ENCODE measurements around the gene TMEM215.

DNA sequence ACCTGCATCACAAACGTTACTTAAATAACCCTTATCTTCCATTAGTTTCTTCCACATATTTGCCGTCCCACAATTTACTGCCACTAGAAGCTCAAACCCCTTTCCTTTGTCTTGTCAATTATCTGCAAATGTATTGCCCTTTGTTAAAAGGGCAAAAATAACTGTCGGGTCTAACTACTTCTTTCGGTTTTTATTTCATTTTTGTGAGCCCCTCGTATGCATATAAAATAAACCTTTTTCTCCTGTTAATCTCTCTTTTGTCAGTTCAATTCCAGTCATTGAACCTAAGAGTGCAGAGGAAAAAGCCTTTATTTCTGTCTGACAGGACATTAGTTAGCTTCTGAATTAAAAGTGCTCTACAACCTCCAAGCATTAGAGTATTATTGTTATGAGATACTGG lies 45.5 kb downstream of the TMEM215 start:
- no peak for TF ChIP-seq POLR2A (IDR thresholded peaks at IDR 0.05)
- TF ChIP-seq, protein P1, sequence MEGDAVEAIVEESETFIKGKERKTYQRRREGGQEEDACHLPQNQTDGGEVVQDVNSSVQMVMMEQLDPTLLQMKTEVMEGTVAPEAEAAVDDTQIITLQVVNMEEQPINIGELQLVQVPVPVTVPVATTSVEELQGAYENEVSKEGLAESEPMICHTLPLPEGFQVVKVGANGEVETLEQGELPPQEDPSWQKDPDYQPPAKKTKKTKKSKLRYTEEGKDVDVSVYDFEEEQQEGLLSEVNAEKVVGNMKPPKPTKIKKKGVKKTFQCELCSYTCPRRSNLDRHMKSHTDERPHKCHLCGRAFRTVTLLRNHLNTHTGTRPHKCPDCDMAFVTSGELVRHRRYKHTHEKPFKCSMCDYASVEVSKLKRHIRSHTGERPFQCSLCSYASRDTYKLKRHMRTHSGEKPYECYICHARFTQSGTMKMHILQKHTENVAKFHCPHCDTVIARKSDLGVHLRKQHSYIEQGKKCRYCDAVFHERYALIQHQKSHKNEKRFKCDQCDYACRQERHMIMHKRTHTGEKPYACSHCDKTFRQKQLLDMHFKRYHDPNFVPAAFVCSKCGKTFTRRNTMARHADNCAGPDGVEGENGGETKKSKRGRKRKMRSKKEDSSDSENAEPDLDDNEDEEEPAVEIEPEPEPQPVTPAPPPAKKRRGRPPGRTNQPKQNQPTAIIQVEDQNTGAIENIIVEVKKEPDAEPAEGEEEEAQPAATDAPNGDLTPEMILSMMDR (IDR thresholded peaks at IDR 0.05) = no peak
